GM18505 (cell line): ENCODE data around the gene ZNF691.
"Not testable (repeated sequence)": the region's sequence is repeated elsewhere in the genome, so short reads cannot be mapped to it uniquely, and the experiment has no call there.

Experiments used
- ATAC-seq: cut with Tn5 transposase; IDR thresholded peaks from one replicate; pipeline ENCODE4 v1.9.1; 2021; ENCODE audit not compliant: unreplicated experiment
- POLR2A ChIP-seq: IDR thresholded peaks from 4 replicates; pipeline ENCODE4 v1.6.1; 2011; ENCODE audit warnings: borderline replicate concordance; ENCODE audit not compliant: insufficient read depth, insufficient read length; ENCODE audit errors: extremely low read depth

Gene ZNF691

DNA sequence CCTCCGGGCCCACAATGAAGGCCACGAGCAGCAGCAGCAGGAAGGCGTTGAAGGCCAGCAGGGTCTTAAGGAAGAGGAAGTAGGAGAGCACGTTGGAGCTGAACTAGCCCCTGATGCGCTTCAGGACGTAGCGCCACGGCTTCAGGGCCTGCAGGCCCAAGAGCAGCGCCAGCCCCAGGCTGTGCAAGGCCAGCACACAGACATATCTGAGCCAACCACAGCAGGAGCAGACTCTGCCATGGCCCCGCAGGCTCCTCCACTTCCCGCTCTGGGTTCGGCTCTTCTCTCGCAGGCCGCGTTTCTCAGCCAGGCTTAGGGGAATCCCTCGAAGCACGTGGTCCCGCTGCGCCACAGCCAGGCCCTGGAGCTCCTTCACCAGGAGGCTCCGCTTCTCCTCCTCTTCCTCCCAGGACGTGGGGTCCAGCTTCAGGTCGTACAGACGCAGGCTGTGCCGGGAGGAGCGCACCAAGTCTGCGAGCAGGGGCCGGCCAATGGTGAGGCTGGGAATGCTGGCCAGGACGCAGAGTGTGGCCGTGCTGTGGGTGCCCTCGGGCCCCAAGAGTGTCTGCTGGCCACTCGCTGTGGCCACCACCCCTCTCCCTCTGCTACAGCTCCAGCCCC is 41.7 kb downstream of the ZNF691 start:
- TF ChIP-seq POLR2A: no peak
- ATAC-seq: no peak

DNA sequence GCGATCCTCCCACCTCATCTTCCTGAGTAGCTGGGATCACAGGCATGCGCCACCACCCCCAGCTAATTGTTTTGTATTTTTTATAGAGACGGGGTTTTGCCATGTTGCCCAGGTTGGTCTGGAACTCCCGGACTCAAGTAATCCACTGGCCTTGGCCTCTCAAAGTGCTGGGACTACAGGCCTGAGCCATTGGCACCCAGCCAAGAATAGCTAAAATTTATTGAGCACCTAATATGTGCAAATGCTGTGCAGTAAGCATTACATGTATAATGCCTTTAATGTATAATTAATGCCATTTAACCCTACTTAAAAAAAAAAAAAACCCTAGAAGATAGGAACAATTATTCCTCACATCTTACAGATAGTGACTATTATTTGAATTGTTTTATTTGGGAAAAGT is 42.9 kb downstream of the ZNF691 start:
- no peak for ATAC-seq
- TF ChIP-seq POLR2A: no peak

DNA sequence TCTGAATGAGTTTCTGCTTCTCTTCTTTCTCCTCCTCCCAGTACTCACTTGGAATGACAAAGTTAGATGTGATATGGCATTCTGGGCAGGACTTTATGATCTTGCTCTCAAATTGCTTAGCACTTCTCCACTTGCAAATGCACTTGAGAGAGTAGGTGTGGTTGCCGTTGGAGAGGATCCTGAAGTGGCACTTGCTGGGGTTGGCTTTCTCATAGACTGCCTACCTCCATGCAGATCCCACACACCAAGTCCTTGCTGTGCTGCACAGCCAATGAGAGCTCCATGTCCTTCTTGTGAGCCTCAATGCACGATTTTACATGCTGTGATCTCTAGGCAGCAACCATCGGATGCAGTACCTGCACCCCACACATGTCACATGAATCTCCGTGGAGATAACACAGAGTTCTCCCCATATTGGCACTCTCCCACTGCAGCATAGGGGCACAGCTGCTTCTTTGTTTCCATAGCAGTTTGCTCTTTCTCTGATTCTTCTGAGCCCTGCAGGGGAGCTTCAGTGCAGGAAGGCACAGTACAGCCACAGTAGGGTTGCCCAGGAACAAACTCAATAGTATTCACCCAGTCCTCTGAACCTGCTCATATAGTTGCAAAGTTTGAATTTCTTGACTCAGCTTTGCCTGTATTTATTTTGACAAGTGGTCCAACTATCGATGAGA is 45.2 kb downstream of the ZNF691 start:
- TF ChIP-seq POLR2A: no peak
- ATAC-seq: no peak

DNA sequence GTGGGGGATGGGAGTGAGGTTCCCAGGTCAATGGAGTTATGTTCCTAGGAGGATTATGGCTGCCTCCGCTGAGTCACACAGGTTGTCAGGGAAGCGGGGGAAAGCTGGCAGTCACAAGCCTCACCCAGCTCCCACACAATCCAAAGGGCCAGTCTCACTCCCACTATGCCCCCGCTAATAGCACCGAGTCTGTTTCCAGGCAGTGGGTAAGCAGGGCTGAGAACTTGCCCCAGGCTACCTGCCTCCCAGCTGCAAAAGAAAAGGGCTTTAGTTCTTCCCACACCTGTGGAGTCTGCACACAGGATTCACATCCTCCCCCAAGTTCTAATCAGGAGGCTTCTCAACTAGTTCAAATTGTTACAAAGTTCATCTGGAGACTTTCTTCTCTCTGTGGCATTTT is 53.5 kb downstream of the ZNF691 start:
- ATAC-seq: not testable (repeated sequence)
